Parathyroid adenoma (tissue), 2 donors: ENCODE measurements around the gene MYPN.
"Not testable (repeated sequence)": the region's sequence is repeated elsewhere in the genome, so short reads cannot be mapped to it uniquely, and the experiment has no call there.

Experiments
- H2AFZ ChIP-seq: fragments of 300-600 bp; sonication (generic); one replicate; pipeline ENCODE4 v1.7.0; 2017; ENCODE audit warnings: antibody characterized with exemption, mild to moderate bottlenecking
- H3K27ac ChIP-seq: fragments of 300-600 bp; sonication (generic); one replicate; pipeline ENCODE4 v1.7.0; 2017
- H3K27me3 ChIP-seq: fragments of 300-600 bp; sonication (generic); one replicate; pipeline ENCODE4 v1.7.0; 2017; ENCODE audit warnings: low read length; ENCODE audit not compliant: control insufficient read depth, insufficient read depth
- H3K36me3 ChIP-seq: fragments of 300-600 bp; sonication (generic); one replicate; pipeline ENCODE4 v1.7.0; 2017; ENCODE audit warnings: low read length; ENCODE audit not compliant: control insufficient read depth, insufficient read depth
- H3K4me1 ChIP-seq: fragments of 300-600 bp; sonication (generic); one replicate; pipeline ENCODE4 v1.7.0; 2017; ENCODE audit warnings: control low read depth
- H3K4me2 ChIP-seq: fragments of 300-600 bp; sonication (generic); one replicate; pipeline ENCODE4 v1.7.0; 2017; ENCODE audit warnings: low read length
- H3K4me3 ChIP-seq: fragments of 300-600 bp; sonication (generic); one replicate; pipeline ENCODE4 v1.7.0; 2017; ENCODE audit warnings: low read depth, low read length
- H3K79me2 ChIP-seq: fragments of 300-600 bp; sonication (generic); one replicate; pipeline ENCODE4 v1.7.0; 2017; ENCODE audit warnings: control low read depth
- H3K9ac ChIP-seq: fragments of 300-600 bp; sonication (generic); one replicate; pipeline ENCODE4 v1.7.0; 2017; ENCODE audit warnings: mild to moderate bottlenecking
- H3K9me3 ChIP-seq: fragments of 300-600 bp; sonication (generic); one replicate; pipeline ENCODE4 v1.7.0; 2017; ENCODE audit warnings: low read length; ENCODE audit not compliant: control insufficient read depth
- TF ChIP-seq, protein P1 (sequence below): fragments of 300-600 bp; sonication (generic); IDR thresholded peaks from one replicate; pipeline ENCODE4 v1.7.0; 2017; ENCODE audit warnings: antibody characterized with exemption, mild to moderate bottlenecking
- donor health status: primary hyperparathyroidism.

Gene MYPN

GRCh38 chr10:68242051-68242450 is 132.8 kb downstream of the MYPN start:
- Histone ChIP-seq H3K36me3 (no peaks in the 10 kb centered on the region), H3K4me3 (no peak overlapping the region), H3K9ac (no peak overlapping the region), H2AFZ (no peak overlapping the region), H3K27ac (no peak overlapping the region), H3K9me3 (no peaks in the 10 kb centered on the region), H3K4me1 (no peaks in the 10 kb centered on the region), H3K4me2 (no peak overlapping the region), H3K79me2 (no peaks in the 10 kb centered on the region), H3K27me3 (no peaks in the 10 kb centered on the region)
- TF ChIP-seq, protein P1, sequence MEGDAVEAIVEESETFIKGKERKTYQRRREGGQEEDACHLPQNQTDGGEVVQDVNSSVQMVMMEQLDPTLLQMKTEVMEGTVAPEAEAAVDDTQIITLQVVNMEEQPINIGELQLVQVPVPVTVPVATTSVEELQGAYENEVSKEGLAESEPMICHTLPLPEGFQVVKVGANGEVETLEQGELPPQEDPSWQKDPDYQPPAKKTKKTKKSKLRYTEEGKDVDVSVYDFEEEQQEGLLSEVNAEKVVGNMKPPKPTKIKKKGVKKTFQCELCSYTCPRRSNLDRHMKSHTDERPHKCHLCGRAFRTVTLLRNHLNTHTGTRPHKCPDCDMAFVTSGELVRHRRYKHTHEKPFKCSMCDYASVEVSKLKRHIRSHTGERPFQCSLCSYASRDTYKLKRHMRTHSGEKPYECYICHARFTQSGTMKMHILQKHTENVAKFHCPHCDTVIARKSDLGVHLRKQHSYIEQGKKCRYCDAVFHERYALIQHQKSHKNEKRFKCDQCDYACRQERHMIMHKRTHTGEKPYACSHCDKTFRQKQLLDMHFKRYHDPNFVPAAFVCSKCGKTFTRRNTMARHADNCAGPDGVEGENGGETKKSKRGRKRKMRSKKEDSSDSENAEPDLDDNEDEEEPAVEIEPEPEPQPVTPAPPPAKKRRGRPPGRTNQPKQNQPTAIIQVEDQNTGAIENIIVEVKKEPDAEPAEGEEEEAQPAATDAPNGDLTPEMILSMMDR = no peak

DNA sequence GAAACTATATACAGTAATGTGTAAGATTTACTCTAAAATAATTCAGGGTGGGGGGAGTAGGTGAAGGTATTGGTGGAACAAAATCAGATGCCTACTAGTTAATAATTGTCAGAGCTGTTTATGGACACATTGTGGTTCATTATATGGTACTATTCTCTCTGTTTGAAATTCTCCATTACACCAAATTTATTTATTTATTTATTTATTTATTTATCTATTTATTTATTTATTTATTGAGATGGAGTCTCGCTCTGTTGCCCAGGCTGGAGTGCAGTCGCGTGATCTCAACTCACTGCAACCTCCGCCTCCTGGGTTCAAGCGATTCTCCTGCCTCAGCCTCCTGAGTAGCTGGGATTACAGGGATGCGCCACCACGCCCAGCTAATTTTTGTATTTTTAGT is 137.1 kb downstream of the MYPN start:
- H3K27ac ChIP-seq, H3K4me2 ChIP-seq, H3K9me3 ChIP-seq, H2AFZ ChIP-seq, H3K4me1 ChIP-seq, H3K9ac ChIP-seq, H3K79me2 ChIP-seq, H3K36me3 ChIP-seq, H3K4me3 ChIP-seq, H3K27me3 ChIP-seq: not testable (repeated sequence)

DNA sequence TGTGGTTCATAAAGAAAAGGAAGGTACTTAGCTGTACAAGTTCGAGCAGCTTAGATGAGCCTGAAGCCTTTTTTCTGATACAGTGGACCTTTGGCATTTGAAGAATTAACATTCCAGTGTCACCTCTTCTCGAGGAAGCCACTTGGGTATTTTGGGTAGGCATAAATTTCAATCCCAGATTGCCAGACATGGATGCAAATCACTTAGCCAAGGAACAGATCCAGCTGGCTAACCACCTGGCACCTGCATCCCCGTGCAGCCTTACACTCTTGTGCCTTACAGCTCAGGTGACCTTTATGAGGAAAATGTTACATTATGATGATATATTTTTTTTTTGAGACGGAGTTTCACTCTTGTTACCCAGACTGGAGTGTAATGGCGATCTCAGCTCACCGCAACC is 138.6 kb downstream of the MYPN start:
- Histone ChIP-seq H3K9me3 (no peaks in the 10 kb centered on the region), H2AFZ (no peak overlapping the region), H3K27me3 (no peaks in the 10 kb centered on the region), H3K9ac (no peak overlapping the region), H3K4me1 (no peaks in the 10 kb centered on the region), H3K79me2 (no peaks in the 10 kb centered on the region), H3K4me2 (no peak overlapping the region), H3K36me3 (no peaks in the 10 kb centered on the region), H3K27ac (no peak overlapping the region), H3K4me3 (no peak overlapping the region)
- TF ChIP-seq, protein P1 = no peak

DNA sequence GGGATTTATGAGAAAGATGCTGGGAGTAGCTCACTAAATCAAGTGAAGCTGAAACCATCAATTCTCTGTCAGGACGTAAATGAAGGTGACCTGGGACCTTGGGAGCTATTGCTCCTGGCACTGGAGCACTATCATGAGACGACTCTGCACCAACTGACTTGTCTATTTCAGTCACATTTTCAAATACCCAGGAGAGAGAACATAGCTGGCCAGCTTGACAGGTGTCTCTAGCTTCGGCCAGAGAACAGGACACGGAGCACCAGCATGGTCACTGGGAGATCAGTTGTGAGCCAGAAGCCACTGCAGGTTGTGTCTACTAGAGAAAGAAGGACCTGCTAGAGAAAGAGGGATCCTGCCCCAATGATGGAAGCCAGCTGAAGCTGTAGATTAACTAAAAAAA is 140.0 kb downstream of the MYPN start:
- H3K27ac ChIP-seq = no peak overlapping the region
- no peaks in the 10 kb centered on the region for H3K9me3 ChIP-seq
- no peaks in the 10 kb centered on the region for H3K36me3 ChIP-seq
- no peaks in the 10 kb centered on the region for H3K27me3 ChIP-seq
- no peaks in the 10 kb centered on the region for H3K4me1 ChIP-seq
- no peak overlapping the region for H3K9ac ChIP-seq
- H3K4me2 ChIP-seq = no peak overlapping the region
- TF ChIP-seq, protein P1 = no peak
- H3K79me2 ChIP-seq = no peaks in the 10 kb centered on the region
- H2AFZ ChIP-seq = no peak overlapping the region
- no peak overlapping the region for H3K4me3 ChIP-seq

DNA sequence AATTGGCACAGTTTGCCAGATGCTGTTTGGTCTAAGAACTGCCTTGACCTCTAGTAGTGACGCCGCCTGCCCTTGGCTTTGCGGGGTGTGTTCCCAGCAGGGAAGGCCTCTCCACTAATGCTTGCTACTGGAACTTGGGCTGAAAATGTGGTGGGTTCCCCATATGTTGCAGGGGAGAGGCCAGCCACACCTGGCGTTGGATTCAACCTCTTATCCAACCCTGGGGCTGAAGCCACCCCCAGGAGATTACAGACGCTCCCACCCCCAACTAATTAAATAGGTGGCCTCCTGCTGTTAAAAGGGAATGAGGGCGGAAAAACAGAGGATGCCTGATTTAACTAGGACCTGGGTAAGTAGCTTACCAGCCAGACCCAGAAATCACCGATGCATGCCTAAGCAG is 141.9 kb downstream of the MYPN start:
- H2AFZ ChIP-seq = no peak overlapping the region
- H3K36me3 ChIP-seq = no peaks in the 10 kb centered on the region
- no peaks in the 10 kb centered on the region for H3K27me3 ChIP-seq
- H3K9ac ChIP-seq = no peak overlapping the region
- H3K4me1 ChIP-seq = no peaks in the 10 kb centered on the region
- H3K4me2 ChIP-seq = no peak overlapping the region
- H3K9me3 ChIP-seq = no peaks in the 10 kb centered on the region
- H3K79me2 ChIP-seq = no peaks in the 10 kb centered on the region
- no peak overlapping the region for H3K4me3 ChIP-seq
- H3K27ac ChIP-seq = no peak overlapping the region
- TF ChIP-seq, protein P1 = no peak
